K562 (cell line): ENCODE results near the gene IL25.

ENCODE experiments used
- ADNP ChIP-seq: fragments of 200-800 bp; sonication (Bioruptor generic); IDR thresholded peaks from 2 replicates; pipeline ENCODE4 v1.6.1; 2016; ENCODE audit warnings: missing genetic modification characterization, missing compliant biosample characterization
- ARID4B ChIP-seq: sonication (generic); formaldehyde crosslinking; IDR thresholded peaks from 2 replicates; pipeline ENCODE4 v1.8.0; 2022; ENCODE audit warnings: mild to moderate bottlenecking, missing genetic modification reagents
- ATF3 ChIP-seq, 2 experiments: fragments of 450-650 bp in 1 of 2; sonication (generic) in 1 of 2; formaldehyde crosslinking in 1 of 2; IDR thresholded peaks in 1 of 2; conservative IDR thresholded peaks in 1 of 2; 2 replicates each; pipeline versions ENCODE4 v1.6.1 to v1.8.1; 2016 to 2023; ENCODE audit warnings: mild to moderate bottlenecking in 2 of 2, moderate library complexity in 2 of 2, inconsistent platforms in 1 of 2, missing genetic modification reagents in 1 of 2
- BHLHE40 ChIP-seq: IDR thresholded peaks from 2 replicates; pipeline ENCODE4 v1.6.1; 2011; ENCODE audit warnings: low read length, improper control_type of control experiment
- CTCF ChIP-seq, 3 experiments: IDR thresholded peaks in 2 of 3; conservative IDR thresholded peaks in 1 of 3; 2 replicates each; pipeline ENCODE4 v1.5.1; 2011 to 2012; ENCODE audit warnings: low read length in 3 of 3, mild to moderate bottlenecking in 3 of 3, control low read depth in 2 of 3, improper control_type of control experiment in 1 of 3, inconsistent platforms in 1 of 3, low read depth in 1 of 3, mixed read lengths in 1 of 3, moderate library complexity in 1 of 3; ENCODE audit not compliant: insufficient read depth in 2 of 3
- E2F8 ChIP-seq: fragments of 450-650 bp; IDR thresholded peaks from 2 replicates; pipeline ENCODE4 v1.7.1; 2018; ENCODE audit warnings: mild to moderate bottlenecking, low read depth; ENCODE audit not compliant: partially characterized antibody
- ELK1 ChIP-seq: sonication (generic); formaldehyde crosslinking; IDR thresholded peaks from 2 replicates; pipeline ENCODE4 v1.8.1; 2022; ENCODE audit warnings: missing genetic modification reagents
- EP300 ChIP-seq: IDR thresholded peaks from 2 replicates; pipeline ENCODE4 v1.6.1; 2012; ENCODE audit warnings: low read length, improper control_type of control experiment
- JUND ChIP-seq, 2 experiments: IDR thresholded peaks; 2 replicates in 1 of 2; 3 replicates in 1 of 2; pipeline ENCODE4 v1.6.1; 2011; ENCODE audit warnings: borderline replicate concordance in 2 of 2, low read depth in 2 of 2, low read length in 2 of 2, improper control_type of control experiment in 1 of 2, missing biosample characterization in 1 of 2, missing genetic modification characterization in 1 of 2, missing genetic modification reagents in 1 of 2
- RFX5 ChIP-seq: IDR thresholded peaks from 2 replicates; pipeline ENCODE4 v1.6.1; 2011; ENCODE audit warnings: low read depth, mild to moderate bottlenecking, improper control_type of control experiment, low read length
- SMC3 ChIP-seq: conservative IDR thresholded peaks from 2 replicates; pipeline ENCODE4 v1.6.1; 2011; ENCODE audit warnings: low read depth, low read length, improper control_type of control experiment; ENCODE audit not compliant: insufficient read depth
- XRCC5 ChIP-seq: fragments of 200-400 bp; formaldehyde crosslinking; IDR thresholded peaks from 2 replicates; pipeline ENCODE4 v1.6.1; 2017; ENCODE audit warnings: low read depth, mild to moderate bottlenecking, low read length
- ZBED1 ChIP-seq: IDR thresholded peaks from 2 replicates; pipeline ENCODE4 v1.6.1; 2014
- ZBTB1 ChIP-seq: sonication (generic); formaldehyde crosslinking; IDR thresholded peaks from 2 replicates; pipeline ENCODE4 v1.8.1; 2023; ENCODE audit warnings: missing genetic modification reagents, low read depth, mild to moderate bottlenecking, borderline replicate concordance

GRCh38 chr14:23364164-23365035 is 8.2 kb upstream of the IL25 start:
- no peak for TF ChIP-seq ATF3 (IDR thresholded peaks at IDR 0.05)
- no peak for TF ChIP-seq ATF3 (CRISPR knock-in tag; conservative IDR thresholded peaks at IDR 0.05)
- TF ChIP-seq CTCF (IDR thresholded peaks at IDR 0.05 in 2 of 3, conservative IDR thresholded peaks at IDR 0.05 in 1 of 3; ENCODE audit: insufficient read depth in 2 of 3, low read depth in 1 of 3, low read length in 3 of 3) = no peak
- no peak for TF ChIP-seq ADNP (tag)
- TF ChIP-seq ZBTB1 = no peak
- TF ChIP-seq SMC3 = no peak
- TF ChIP-seq EP300 = no peak
- TF ChIP-seq RFX5 = no peak
- TF ChIP-seq E2F8 = no peak
- no peak for TF ChIP-seq ZBED1
- no peak for TF ChIP-seq BHLHE40
- no peak for TF ChIP-seq JUND (IDR thresholded peaks at IDR 0.05; ENCODE audit: borderline replicate concordance, low read depth, low read length)
- TF ChIP-seq JUND (tag; IDR thresholded peaks at IDR 0.05; ENCODE audit: borderline replicate concordance, low read depth, low read length) = no peak
- TF ChIP-seq ARID4B = no peak
- no peak for TF ChIP-seq XRCC5
- no peak for TF ChIP-seq ELK1 (CRISPR knock-in tag)
